ENCODE measurements around the gene RNF223. TPM values are rescaled to one million over a fixed set of nuclear protein-coding genes. Genes with fewer than 3 reads are reported as not detected.

RNF223 gene
- total RNA-seq, 1 donor from 2014 or later: 9.0 TPM

- no peak for FAIRE-seq
- Histone ChIP-seq H3K4me3 (ENCODE audit: low read depth, low read length) (no peak overlapping the region), H3K27me3 (ENCODE audit: control insufficient read depth, insufficient read depth, low read length) (no peaks in the 10 kb centered on the region), H3K36me3 (ENCODE audit: control insufficient read depth, insufficient read depth, low read length) (peaks cover 49% of the 10 kb centered on the region)
- no peak for DNase-seq (ENCODE audit: low read depth)
- TF ChIP-seq, protein P1, sequence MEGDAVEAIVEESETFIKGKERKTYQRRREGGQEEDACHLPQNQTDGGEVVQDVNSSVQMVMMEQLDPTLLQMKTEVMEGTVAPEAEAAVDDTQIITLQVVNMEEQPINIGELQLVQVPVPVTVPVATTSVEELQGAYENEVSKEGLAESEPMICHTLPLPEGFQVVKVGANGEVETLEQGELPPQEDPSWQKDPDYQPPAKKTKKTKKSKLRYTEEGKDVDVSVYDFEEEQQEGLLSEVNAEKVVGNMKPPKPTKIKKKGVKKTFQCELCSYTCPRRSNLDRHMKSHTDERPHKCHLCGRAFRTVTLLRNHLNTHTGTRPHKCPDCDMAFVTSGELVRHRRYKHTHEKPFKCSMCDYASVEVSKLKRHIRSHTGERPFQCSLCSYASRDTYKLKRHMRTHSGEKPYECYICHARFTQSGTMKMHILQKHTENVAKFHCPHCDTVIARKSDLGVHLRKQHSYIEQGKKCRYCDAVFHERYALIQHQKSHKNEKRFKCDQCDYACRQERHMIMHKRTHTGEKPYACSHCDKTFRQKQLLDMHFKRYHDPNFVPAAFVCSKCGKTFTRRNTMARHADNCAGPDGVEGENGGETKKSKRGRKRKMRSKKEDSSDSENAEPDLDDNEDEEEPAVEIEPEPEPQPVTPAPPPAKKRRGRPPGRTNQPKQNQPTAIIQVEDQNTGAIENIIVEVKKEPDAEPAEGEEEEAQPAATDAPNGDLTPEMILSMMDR (IDR thresholded peaks at IDR 0.05; ENCODE audit: insufficient read depth, low read length, severe bottlenecking): no peak
Observed at GRCh38 chr1:1050577-1051052, 23.5 kb downstream of the RNF223 start.

GRCh38 chr1:1049318-1050165 lies 24.6 kb downstream of the RNF223 start:
- no peak for FAIRE-seq
- DNase-seq (ENCODE audit: low read depth): no peak
- H3K27me3 ChIP-seq (ENCODE audit: control insufficient read depth, insufficient read depth, low read length): no peaks in the 10 kb centered on the region
- no peak overlapping the region for H3K4me3 ChIP-seq (ENCODE audit: low read depth, low read length)
- peaks cover 55% of the 10 kb centered on the region for H3K36me3 ChIP-seq (ENCODE audit: control insufficient read depth, insufficient read depth, low read length)
- TF ChIP-seq, protein P1 (IDR thresholded peaks at IDR 0.05; ENCODE audit: insufficient read depth, low read length, severe bottlenecking): no peak

DNA sequence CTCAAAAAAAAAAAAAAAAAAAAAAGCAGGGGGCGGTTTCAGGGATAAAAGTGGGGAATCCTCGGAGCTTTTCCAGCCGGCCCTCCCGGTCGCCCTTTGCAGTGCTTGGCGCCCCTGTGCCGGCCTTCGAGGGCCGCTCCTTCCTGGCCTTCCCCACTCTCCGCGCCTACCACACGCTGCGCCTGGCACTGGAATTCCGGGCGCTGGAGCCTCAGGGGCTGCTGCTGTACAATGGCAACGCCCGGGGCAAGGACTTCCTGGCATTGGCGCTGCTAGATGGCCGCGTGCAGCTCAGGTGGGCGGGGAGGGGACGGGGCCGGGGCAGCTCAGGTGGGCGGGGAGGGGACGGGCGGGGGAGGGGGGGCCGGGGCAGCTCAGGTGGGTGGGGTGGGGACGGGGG lies 25.3 kb downstream of the RNF223 start:
- DNase-seq (ENCODE audit: low read depth) (no peak), FAIRE-seq (no peak)
- H3K4me3 ChIP-seq (ENCODE audit: low read depth, low read length): no peak overlapping the region
- H3K27me3 ChIP-seq (ENCODE audit: control insufficient read depth, insufficient read depth, low read length): no peaks in the 10 kb centered on the region
- TF ChIP-seq, protein P1 (IDR thresholded peaks at IDR 0.05; ENCODE audit: insufficient read depth, low read length, severe bottlenecking): no peak
- peaks cover 60% of the 10 kb centered on the region for H3K36me3 ChIP-seq (ENCODE audit: control insufficient read depth, insufficient read depth, low read length)

DNA sequence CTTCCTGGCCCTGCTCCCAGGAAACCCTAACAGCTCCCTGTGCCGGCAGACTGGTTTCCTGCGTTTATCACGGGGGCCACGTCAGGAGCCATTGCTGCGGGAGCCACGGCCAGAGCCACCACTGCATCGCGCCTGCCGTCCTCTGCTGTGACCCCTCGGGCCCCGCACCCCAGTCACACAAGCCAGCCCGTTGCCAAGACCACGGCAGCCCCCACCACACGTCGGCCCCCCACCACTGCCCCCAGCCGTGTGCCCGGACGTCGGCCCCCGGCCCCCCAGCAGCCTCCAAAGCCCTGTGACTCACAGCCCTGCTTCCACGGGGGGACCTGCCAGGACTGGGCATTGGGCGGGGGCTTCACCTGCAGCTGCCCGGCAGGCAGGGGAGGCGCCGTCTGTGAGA lies 26.1 kb downstream of the RNF223 start:
- no peak for DNase-seq (ENCODE audit: low read depth)
- TF ChIP-seq, protein P1 (IDR thresholded peaks at IDR 0.05; ENCODE audit: insufficient read depth, low read length, severe bottlenecking): no peak
- Histone ChIP-seq H3K36me3 (ENCODE audit: control insufficient read depth, insufficient read depth, low read length) (peaks cover 63% of the 10 kb centered on the region), H3K27me3 (ENCODE audit: control insufficient read depth, insufficient read depth, low read length) (no peaks in the 10 kb centered on the region), H3K4me3 (ENCODE audit: low read depth, low read length) (no peak overlapping the region)
- FAIRE-seq: no peak

DNA sequence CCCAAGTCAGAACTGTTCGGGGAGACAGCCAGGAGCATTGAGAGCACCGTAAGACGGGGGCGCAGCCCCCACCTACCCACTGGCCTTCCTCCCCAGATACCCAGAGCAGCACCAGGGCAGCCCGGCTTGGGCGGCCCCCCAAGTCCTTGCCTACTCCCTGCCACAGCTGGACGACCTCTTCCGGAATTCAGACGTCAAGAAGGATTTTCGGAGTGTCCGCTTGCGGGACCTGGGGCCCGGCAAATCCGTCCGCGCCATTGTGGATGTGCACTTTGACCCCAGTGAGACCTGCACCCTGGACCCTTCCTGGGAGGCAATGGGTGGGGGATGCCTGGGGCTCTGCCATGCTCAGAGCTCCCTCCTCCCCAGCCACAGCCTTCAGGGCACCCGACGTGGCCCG lies 26.7 kb downstream of the RNF223 start:
- DNase-seq (ENCODE audit: low read depth) (no peak), FAIRE-seq (no peak)
- H3K27me3 ChIP-seq (ENCODE audit: control insufficient read depth, insufficient read depth, low read length): no peaks in the 10 kb centered on the region
- H3K4me3 ChIP-seq (ENCODE audit: low read depth, low read length): no peak overlapping the region
- TF ChIP-seq, protein P1 (IDR thresholded peaks at IDR 0.05; ENCODE audit: insufficient read depth, low read length, severe bottlenecking): no peak
- peaks cover 64% of the 10 kb centered on the region for H3K36me3 ChIP-seq (ENCODE audit: control insufficient read depth, insufficient read depth, low read length)

All from bronchial epithelial cell (primary cell).